DMS53 treated with DMSO at 0.1 percent for 48 hours (cell line): Measurements from ENCODE around the gene ZNF8.
"Not testable (repeated sequence)": the region's sequence is repeated elsewhere in the genome, so short reads cannot be mapped to it uniquely, and the experiment has no call there.

Source experiments
- DNase-seq: peaks from one replicate; lab custom pipeline; 2025; ENCODE audit not compliant: unreplicated experiment; lab: John Stamatoyannopoulos, UW

Gene ZNF8

GRCh38 chr19:58334691-58335249 is 56.0 kb downstream of the ZNF8 start:
- no peak for DNase-seq

DNA sequence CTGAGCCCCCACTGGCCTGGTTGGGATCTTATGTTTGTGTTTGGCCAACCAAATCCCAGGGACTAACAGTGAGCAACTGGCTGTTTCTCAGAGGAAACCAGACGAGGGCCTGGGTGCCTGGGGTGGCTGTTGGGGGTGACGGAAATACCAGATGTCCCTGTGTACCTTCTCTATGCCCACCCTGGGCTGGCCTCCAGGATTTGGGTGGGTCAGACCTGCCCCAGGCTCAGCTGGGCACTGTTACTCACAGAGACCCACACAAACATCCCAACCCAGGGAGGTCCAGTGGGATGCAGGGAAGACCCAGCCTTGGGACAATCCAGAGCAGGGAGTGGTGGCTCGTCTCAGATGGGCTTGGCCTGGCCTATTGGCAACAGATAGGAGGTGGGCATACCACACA is 56.9 kb downstream of the ZNF8 start:
- no peak for DNase-seq

GRCh38 chr19:58336216-58336615 is 57.5 kb downstream of the ZNF8 start:
- DNase-seq, result no peak

DNA sequence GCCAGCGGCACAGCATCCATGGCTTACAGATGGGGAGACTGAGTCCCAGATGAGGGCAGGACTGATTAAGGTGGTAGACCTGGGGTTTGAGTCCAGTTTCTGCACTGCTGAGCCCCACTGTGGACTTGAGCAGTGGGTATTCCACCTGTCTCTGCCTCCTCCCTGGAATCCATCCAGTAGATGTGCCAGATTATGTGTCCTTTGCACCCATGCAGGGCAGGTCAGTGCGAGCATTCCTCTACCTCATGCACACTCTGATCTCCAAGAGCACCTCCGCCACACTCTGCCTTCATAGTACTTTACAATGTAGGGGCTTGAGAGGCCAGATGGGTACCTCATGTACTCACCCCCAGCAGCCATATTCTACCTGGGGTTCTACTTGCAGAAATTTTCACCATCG is 58.1 kb downstream of the ZNF8 start:
- no peak for DNase-seq

DNA sequence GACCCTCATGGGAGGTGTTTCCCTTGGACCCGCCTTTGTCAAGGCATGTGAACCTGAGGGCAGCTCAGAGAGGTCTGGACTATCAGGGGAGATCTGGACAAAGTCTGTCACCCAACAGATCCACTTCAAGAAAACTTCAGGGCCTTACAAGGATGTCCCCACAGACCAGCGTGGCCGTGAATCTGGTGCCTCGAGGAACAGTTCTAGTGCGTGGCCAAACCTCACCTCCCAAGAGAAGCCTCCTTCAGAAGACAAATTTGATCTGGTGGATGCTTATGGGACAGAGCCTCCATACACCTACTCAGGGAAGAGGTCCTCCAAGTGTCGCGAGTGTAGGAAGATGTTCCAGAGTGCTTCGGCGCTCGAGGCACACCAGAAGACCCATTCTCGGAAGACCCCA is 59.6 kb downstream of the ZNF8 start:
- no peak for DNase-seq

DNA sequence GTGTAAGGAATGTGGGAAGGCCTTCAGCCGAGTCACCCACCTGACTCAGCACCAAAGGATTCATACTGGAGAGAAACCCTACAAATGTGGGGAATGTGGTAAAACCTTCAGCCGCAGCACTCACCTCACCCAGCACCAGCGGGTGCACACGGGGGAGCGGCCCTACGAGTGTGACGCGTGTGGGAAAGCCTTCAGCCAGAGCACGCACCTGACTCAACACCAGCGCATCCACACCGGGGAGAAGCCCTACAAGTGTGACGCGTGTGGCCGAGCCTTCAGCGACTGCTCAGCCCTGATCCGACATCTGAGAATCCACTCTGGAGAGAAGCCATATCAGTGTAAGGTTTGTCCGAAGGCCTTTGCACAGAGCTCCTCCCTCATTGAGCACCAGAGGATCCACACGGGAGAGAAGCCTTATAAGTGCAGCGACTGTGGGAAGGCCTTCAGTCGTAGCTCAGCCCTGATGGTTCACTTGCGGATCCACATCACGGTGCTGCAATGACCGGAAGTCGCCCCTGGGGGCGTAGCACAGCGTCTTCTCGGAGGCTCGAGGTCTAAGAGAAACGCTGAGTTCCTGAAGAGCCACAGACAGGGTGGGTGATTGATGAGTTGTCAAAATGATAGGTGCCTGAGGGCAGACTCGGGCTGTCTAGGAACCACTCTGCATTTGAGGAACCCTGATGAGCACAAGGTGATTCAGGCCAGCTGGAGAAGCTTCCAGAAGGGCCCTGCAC is 60.2 kb downstream of the ZNF8 start:
- no peak for DNase-seq

DNA sequence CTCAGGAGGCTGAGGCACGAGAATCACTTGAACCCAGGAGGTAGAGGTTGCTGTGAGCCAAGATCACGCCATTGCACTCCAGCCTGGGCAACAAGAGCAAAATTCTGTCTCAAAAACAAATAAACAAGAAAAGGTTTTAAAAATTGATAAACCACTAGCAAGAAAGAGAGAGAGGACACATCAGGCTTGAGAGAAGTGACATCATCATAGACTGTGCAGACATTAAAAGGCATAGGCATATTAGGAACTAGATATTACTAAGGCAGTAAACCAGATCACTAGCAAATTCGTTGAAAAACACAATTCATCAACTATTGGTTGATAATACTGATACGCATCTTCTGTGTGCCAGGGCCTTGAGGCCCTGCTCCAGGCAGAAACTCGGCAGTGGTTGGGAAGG is 66.8 kb downstream of the ZNF8 start:
- DNase-seq, result no peak

DNA sequence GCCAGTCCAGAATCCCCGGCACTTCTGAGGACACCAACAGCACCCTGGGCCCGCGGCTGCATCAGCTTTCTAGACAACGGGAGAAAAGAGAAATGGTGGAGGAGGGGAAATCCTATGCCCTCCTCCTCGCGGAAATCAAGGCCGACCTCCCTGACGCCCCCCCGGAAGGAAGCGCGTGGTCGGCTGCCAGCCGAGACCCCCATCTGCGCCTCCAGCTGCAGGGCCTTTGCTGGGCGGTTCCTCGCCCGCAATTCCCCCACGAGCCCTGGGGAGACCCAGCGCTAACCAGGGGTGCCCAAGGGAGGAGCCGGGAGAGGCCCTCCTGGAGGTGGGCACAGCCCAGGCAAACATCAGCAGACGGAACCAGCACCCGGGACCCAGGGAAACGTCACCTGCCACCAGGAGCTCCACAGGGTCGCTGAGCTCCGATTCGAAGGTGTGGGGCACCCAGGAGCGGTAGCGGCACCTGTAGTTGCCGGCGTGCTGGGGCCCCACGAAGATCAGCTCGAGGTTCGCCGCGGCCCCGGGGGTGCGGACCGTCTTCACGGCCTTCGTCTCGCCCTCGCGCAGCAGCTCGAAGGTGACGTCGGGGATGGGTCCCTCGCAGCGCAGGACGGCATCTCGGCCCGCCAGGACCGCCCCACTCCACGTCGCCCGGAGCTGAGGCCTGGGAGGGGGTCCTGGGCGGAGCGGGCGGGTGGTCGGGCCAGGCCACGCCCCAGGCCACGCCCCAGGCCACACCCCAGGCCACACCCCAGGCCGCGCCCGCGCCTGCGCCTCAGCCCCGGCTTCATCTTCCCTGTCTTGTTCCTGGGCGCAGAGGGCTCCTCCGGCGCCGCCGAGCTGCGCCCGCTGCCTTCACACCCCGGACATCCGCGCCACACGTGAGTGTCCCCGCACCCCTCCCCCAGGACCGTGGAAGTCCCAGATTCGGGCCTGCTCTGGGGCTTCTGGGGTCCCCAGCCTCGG is 68.5 kb downstream of the ZNF8 start:
- DNase-seq, result no peak

GRCh38 chr19:58348080-58348479 is 69.3 kb downstream of the ZNF8 start:
- not testable (repeated sequence) for DNase-seq

- DNase-seq, result no peak
Measured at GRCh38 chr19:58349590-58349989, 70.8 kb downstream of the ZNF8 start.

GRCh38 chr19:58350001-58350861 is 71.5 kb downstream of the ZNF8 start:
- DNase-seq, result no peak

DNA sequence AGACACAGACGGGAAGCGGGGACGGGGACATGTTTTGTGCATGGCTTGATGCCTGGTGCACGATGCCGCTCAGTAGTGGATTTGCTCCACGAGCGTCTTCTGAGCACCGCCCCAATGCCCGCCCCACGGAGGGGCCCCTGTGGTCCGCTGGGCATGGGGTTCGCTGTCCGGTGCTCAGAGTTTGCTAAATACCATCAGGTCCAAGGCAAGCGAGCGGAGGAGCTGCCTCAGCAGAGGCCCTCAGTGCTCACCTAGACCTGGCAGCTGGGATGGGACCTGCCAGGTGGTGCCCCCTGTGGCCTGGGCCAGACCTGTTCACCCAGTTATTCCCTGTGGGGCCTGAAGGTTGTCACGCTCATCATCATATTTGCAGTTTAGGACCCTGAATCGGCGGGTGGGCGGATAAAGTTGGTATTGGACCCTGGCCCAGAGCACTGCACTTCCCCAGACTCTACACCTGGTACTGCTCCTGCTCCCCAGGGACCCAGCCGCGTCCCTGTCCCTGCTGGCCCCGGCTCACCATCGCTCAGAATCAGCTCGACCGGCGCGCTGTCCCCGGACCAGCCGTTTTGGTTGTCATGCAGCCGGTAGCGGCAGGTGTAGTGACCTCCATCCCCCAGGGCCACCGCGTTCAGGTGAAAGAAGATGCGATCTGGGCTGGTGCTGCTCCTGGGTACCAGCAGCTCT is 72.3 kb downstream of the ZNF8 start:
- DNase-seq, result no peak

GRCh38 chr19:58351558-58351878 is 72.8 kb downstream of the ZNF8 start:
- no peak for DNase-seq

GRCh38 chr19:58351990-58352755 is 73.4 kb downstream of the ZNF8 start:
- no peak for DNase-seq
